SK-N-SH (cell line): ENCODE measurements around the gene RNF40. TPM values are rescaled to one million over a fixed set of nuclear protein-coding genes. Genes with fewer than 3 reads are reported as not detected.
A peak's percentile ranks its signal among the peaks of the same experiment; 100 is the strongest.

ENCODE experiments used
- CTCF ChIA-PET: fragments of 300-600, 350-600 bp; formaldehyde crosslinking; extraction: SDS; loops from one replicate; lab custom pipeline; 2021; lab: Yijun Ruan, JAX
- POLR2A ChIA-PET: fragments of 350-600 bp; sonication (Branson Sonifier 250); formaldehyde crosslinking; extraction: SDS; loops from one replicate; lab custom pipeline; 2020; ENCODE audit warnings: antibody characterized with exemption, inconsistent platforms; lab: Yijun Ruan, JAX
- DNase-seq: peaks from one replicate; pipeline ENCODE4 v3.0.0; 2012
- H2AFZ ChIP-seq: fragments of 200-600 bp; sonication (generic); 2 replicates; pipeline ENCODE4 v1.8.1; 2016; ENCODE audit warnings: antibody characterized with exemption, mild to moderate bottlenecking, low read depth
- H3F3A ChIP-seq: fragments of 200-600 bp; sonication (generic); replicated peaks from 2 replicates; pipeline ENCODE3; 2016; ENCODE audit warnings: antibody characterized with exemption, mild to moderate bottlenecking; ENCODE audit not compliant: insufficient read depth
- H3K27ac ChIP-seq, 2 experiments: fragments of 200-500 bp in 1 of 2; fragments of 200-600 bp in 1 of 2; sonication (Bioruptor generic) in 1 of 2; sonication (generic), shearing (Covaris generic) in 1 of 2; 2 replicates each; pipeline versions ENCODE4 v1.5.1 to v1.6.1; 2014 to 2016; ENCODE audit warnings: low read depth in 2 of 2, inconsistent platforms in 1 of 2, low read length in 1 of 2, mild to moderate bottlenecking in 1 of 2, mixed read lengths in 1 of 2
- H3K27me3 ChIP-seq: fragments of 200-600 bp; sonication (generic), shearing (Covaris generic); 2 replicates; pipeline ENCODE4 v1.6.1; 2016; ENCODE audit warnings: mixed run types; ENCODE audit not compliant: insufficient read depth
- H3K36me3 ChIP-seq, 2 experiments: fragments of 200-500 bp in 1 of 2; fragments of 200-600 bp in 1 of 2; sonication (Bioruptor generic) in 1 of 2; sonication (generic) in 1 of 2; replicated peaks in 1 of 2; 2 replicates each; pipeline versions ENCODE3 to v1.5.1; 2014 to 2016; ENCODE audit warnings: low read length in 1 of 2, mild to moderate bottlenecking in 1 of 2; ENCODE audit not compliant: insufficient read depth in 2 of 2, control insufficient read depth in 1 of 2
- H3K4me1 ChIP-seq, 2 experiments: fragments of 200-500 bp in 1 of 2; fragments of 200-600 bp in 1 of 2; sonication (Bioruptor generic) in 1 of 2; sonication (generic), shearing (Covaris generic) in 1 of 2; 2 replicates each; pipeline versions ENCODE4 v1.5.1 to v1.6.1; 2014 to 2016; ENCODE audit warnings: low read depth in 1 of 2, low read length in 1 of 2, mixed run types in 1 of 2; ENCODE audit not compliant: insufficient read depth in 2 of 2, control insufficient read depth in 1 of 2
- H3K4me2 ChIP-seq: fragments of 200-600 bp; sonication (generic), shearing (Covaris generic); 2 replicates; pipeline ENCODE4 v1.6.1; 2017; ENCODE audit warnings: mixed run types
- H3K4me3 ChIP-seq, 2 experiments: fragments of 200-500 bp in 1 of 2; fragments of 200-600 bp in 1 of 2; sonication (Bioruptor generic) in 1 of 2; sonication (generic), shearing (Covaris generic) in 1 of 2; 2 replicates each; pipeline versions ENCODE4 v1.5.1 to v1.8.1; 2014 to 2016; ENCODE audit warnings: low read depth in 2 of 2, inconsistent platforms in 1 of 2, low read length in 1 of 2, mild to moderate bottlenecking in 1 of 2, mixed read lengths in 1 of 2, moderate library complexity in 1 of 2
- H3K79me2 ChIP-seq: fragments of 200-600 bp; sonication (generic); 2 replicates; pipeline ENCODE4 v1.8.1; 2017; ENCODE audit warnings: mild to moderate bottlenecking; ENCODE audit not compliant: insufficient read depth
- H3K9ac ChIP-seq: fragments of 200-600 bp; sonication (generic); 2 replicates; pipeline ENCODE4 v1.6.1; 2017; ENCODE audit warnings: mixed run types
- H3K9me2 ChIP-seq: fragments of 200-600 bp; sonication (generic); 2 replicates; pipeline ENCODE4 v1.6.1; 2017; ENCODE audit warnings: mixed run types
- H3K9me3 ChIP-seq: fragments of 200-600 bp; sonication (generic); 2 replicates; pipeline ENCODE4 v1.6.1; 2017; ENCODE audit warnings: mixed run types, mild to moderate bottlenecking, moderate library complexity
- H4K20me1 ChIP-seq: fragments of 200-600 bp; sonication (generic); 2 replicates; pipeline ENCODE4 v1.6.1; 2017; ENCODE audit warnings: mild to moderate bottlenecking, mixed run types; ENCODE audit not compliant: insufficient read depth
- EZH2phosphoT487 ChIP-seq: fragments of 200-600 bp; sonication (generic); IDR thresholded peaks from 2 replicates; pipeline ENCODE4 v1.6.1; 2017; ENCODE audit warnings: low read depth, mixed run types, mild to moderate bottlenecking, antibody characterized with exemption, moderate library complexity, borderline replicate concordance
- IRF3 ChIP-seq: fragments of 150-350 bp; IDR thresholded peaks from 2 replicates; pipeline ENCODE4 v1.6.1; 2016; ENCODE audit warnings: mild to moderate bottlenecking, low read depth, low read length
- JUND ChIP-seq: IDR thresholded peaks from 2 replicates; pipeline ENCODE4 v1.4.0; 2012
- POLR2AphosphoS5 ChIP-seq: IDR thresholded peaks from 2 replicates; pipeline ENCODE4 v1.6.1; 2012; ENCODE audit warnings: low read depth, low read length
- RCOR1 ChIP-seq: fragments of 150-350 bp; IDR thresholded peaks from 2 replicates; pipeline ENCODE4 v1.6.1; 2017; ENCODE audit warnings: antibody characterized with exemption, low read length
- SIN3A ChIP-seq: IDR thresholded peaks from 2 replicates; pipeline ENCODE4 v1.6.1; 2012; ENCODE audit warnings: low read depth, mild to moderate bottlenecking, low read length, moderate library complexity, borderline replicate concordance
- TEAD4 ChIP-seq: IDR thresholded peaks from 2 replicates; pipeline ENCODE4 v1.4.0; 2012; ENCODE audit warnings: mild to moderate bottlenecking, borderline replicate concordance; ENCODE audit not compliant: insufficient read depth
- WGBS: methylation state at CpG from one replicate; pipeline ENCODE4 v1.1.6; 2017; ENCODE audit warnings: low lambda C conversion rate; 5-methylcytosine and 5-hydroxymethylcytosine counted together
- polyA plus RNA-seq, 3 experiments: library from polyadenylated mRNA; depleted of rRNA; stranded (reverse); fragments of >200 nt; gene quantifications; 2 replicates each; pipeline ENCODE4 v1.2.3, GENCODE V29; 2012
- TF ChIP-seq, protein P1 (sequence below): IDR thresholded peaks from 2 replicates; pipeline ENCODE4 v1.4.0; 2012; ENCODE audit warnings: low read depth, borderline replicate concordance

The RNF40 gene
- polyA plus RNA-seq, 1 of the 3 experiments (the other 2 are of a cell fraction): 49.8 TPM

GRCh38 chr16:30758988-30759491, 3.1 kb upstream of the RNF40 start:
- H3K9me3 ChIP-seq: no peaks in the 10 kb centered on the region
- no peak overlapping the region for H3K9ac ChIP-seq
- no peaks in the 10 kb centered on the region for H3K27me3 ChIP-seq
- H3K79me2 ChIP-seq: peaks cover 33% of the 10 kb centered on the region
- ChIA-PET CTCF (interaction anchor here (1.0 kb wide), 1 partner anchor 183 kb away, joined by 4 read pairs; no protein-coding TSS in a partner anchor), POLR2A (interaction anchor here (0.6 kb wide), 1 partner anchor 1920 kb away, joined by 3 read pairs; no protein-coding TSS in a partner anchor)
- no peak overlapping the region for H3K27ac ChIP-seq
- H3K4me1 ChIP-seq: peaks cover 15 to 23% of the 10 kb centered on the region in 2 experiments
- no peak overlapping the region for H3K4me2 ChIP-seq
- H4K20me1 ChIP-seq: no peaks in the 10 kb centered on the region
- H2AFZ ChIP-seq: no peak overlapping the region
- no peaks in the 10 kb centered on the region for H3K9me2 ChIP-seq
- TF ChIP-seq TEAD4 (no peak), POLR2AphosphoS5 (no peak), SIN3A (no peak), IRF3 (no peak), EZH2phosphoT487 (no peak), JUND (no peak)
- no peak for DNase-seq
- H3K4me3 ChIP-seq: no peak overlapping the region
- WGBS: 92% methylated on average over 9 of the region's 10 CpGs
- peaks cover 16 to 45% of the 10 kb centered on the region in 2 experiments for H3K36me3 ChIP-seq
- peaks cover 7% of the 10 kb centered on the region for H3F3A ChIP-seq

GRCh38 chr16:30760001-30760559, 2.0 kb upstream of the RNF40 start:
- H3K4me2 ChIP-seq: 0 out of 2 replicates have a peak overlapping the region, but pooled peaks have one; percentile 100
- peaks cover 41% of the 10 kb centered on the region for H3K79me2 ChIP-seq
- H3K36me3 ChIP-seq: peaks cover 16 to 51% of the 10 kb centered on the region in 2 experiments
- no peak overlapping the region for H3K27ac ChIP-seq
- no peaks in the 10 kb centered on the region for H3K9me2 ChIP-seq
- ChIA-PET POLR2A (interaction anchor here (1.7 kb wide), 1 partner anchor 12 kb away, joined by 10 read pairs; the partner anchor contains the start of gene PHKG2), CTCF (interaction anchor here (0.7 to 1.1 kb wide), 3 partner anchors 9 to 182 kb away, joined by 3 to 4 read pairs (median 3); no protein-coding TSS in a partner anchor)
- no peaks in the 10 kb centered on the region for H4K20me1 ChIP-seq
- peaks cover 15 to 26% of the 10 kb centered on the region in 2 experiments for H3K4me1 ChIP-seq
- WGBS: 85% methylated on average over 6 of the region's 7 CpGs
- no peaks in the 10 kb centered on the region for H3K27me3 ChIP-seq
- DNase-seq: no peak
- peaks cover 7% of the 10 kb centered on the region for H3F3A ChIP-seq
- H2AFZ ChIP-seq: no peak overlapping the region
- TF ChIP-seq, protein P1, sequence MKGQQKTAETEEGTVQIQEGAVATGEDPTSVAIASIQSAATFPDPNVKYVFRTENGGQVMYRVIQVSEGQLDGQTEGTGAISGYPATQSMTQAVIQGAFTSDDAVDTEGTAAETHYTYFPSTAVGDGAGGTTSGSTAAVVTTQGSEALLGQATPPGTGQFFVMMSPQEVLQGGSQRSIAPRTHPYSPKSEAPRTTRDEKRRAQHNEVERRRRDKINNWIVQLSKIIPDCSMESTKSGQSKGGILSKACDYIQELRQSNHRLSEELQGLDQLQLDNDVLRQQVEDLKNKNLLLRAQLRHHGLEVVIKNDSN: no peak
- no peak for TF ChIP-seq RCOR1
- no peak overlapping the region for H3K9ac ChIP-seq
- no peak overlapping the region for H3K4me3 ChIP-seq
- no peaks in the 10 kb centered on the region for H3K9me3 ChIP-seq
